Mucosa of stomach (tissue), 1 donor: ENCODE data around the gene LYSMD3.

Experiments used
- H3K27me3 ChIP-seq: one replicate; pipeline ENCODE4 v1.7.0; 2013; ENCODE audit warnings: mild to moderate bottlenecking, low read length; ENCODE audit not compliant: control insufficient read depth, insufficient read depth
- H3K36me3 ChIP-seq: one replicate; pipeline ENCODE4 v1.7.0; 2013; ENCODE audit warnings: low read length; ENCODE audit not compliant: control insufficient read depth, insufficient read depth
- H3K4me1 ChIP-seq: one replicate; pipeline ENCODE4 v1.7.0; 2013; ENCODE audit warnings: mild to moderate bottlenecking, low read length; ENCODE audit not compliant: control insufficient read depth, insufficient read depth
- H3K4me3 ChIP-seq: one replicate; pipeline ENCODE4 v1.7.0; 2013; ENCODE audit warnings: low read length
- H3K9ac ChIP-seq: one replicate; pipeline ENCODE4 v1.7.0; 2013; ENCODE audit warnings: mild to moderate bottlenecking, low read length, moderate library complexity
- H3K9me3 ChIP-seq: one replicate; pipeline ENCODE4 v1.7.0; 2013; ENCODE audit warnings: mild to moderate bottlenecking, low read length, moderate library complexity; ENCODE audit not compliant: control insufficient read depth
- donor health status: Pancreatic carcinoma.

Gene LYSMD3

GRCh38 chr5:90475436-90475980, 53.9 kb downstream of the LYSMD3 start:
- Histone ChIP-seq H3K4me3 (no peak overlapping the region), H3K4me1 (peaks cover 5% of the 10 kb centered on the region), H3K27me3 (no peaks in the 10 kb centered on the region), H3K9ac (no peak overlapping the region), H3K9me3 (no peaks in the 10 kb centered on the region), H3K36me3 (no peaks in the 10 kb centered on the region)

GRCh38 chr5:90474235-90475107, 54.9 kb downstream of the LYSMD3 start, which contains the start of the genes MBLAC2 and POLR3G:
Gene MBLAC2 (minus strand): TSS chr5:90474771. CDS start chr5:90474292, 479 bp downstream.
Gene POLR3G (plus strand): TSS chr5:90474864. CDS start chr5:90485568, 10,704 bp downstream.
- H3K27me3 ChIP-seq, result no peaks in the 10 kb centered on the region
- no peaks in the 10 kb centered on the region for H3K36me3 ChIP-seq
- peak within 1 kb of the TSS; percentile 32 for H3K9ac ChIP-seq
- H3K4me3 ChIP-seq, result peak within 1 kb of the TSS; percentile 94
- no peaks in the 10 kb centered on the region for H3K9me3 ChIP-seq
- H3K4me1 ChIP-seq, result peaks cover 5% of the 10 kb centered on the region

- H3K9me3 ChIP-seq, result no peaks in the 10 kb centered on the region
- H3K4me3 ChIP-seq, result peak overlapping the region; percentile 94
- no peaks in the 10 kb centered on the region for H3K27me3 ChIP-seq
- H3K36me3 ChIP-seq, result no peaks in the 10 kb centered on the region
- H3K4me1 ChIP-seq, result peaks cover 5% of the 10 kb centered on the region
- H3K9ac ChIP-seq, result peak overlapping the region; percentile 32
Measured at GRCh38 chr5:90473396-90474234, 55.8 kb downstream of the LYSMD3 start.

GRCh38 chr5:90472783-90473395, 56.5 kb downstream of the LYSMD3 start:
- H3K4me1 ChIP-seq, result peaks cover 5% of the 10 kb centered on the region
- H3K9ac ChIP-seq, result peak overlapping the region; percentile 32
- no peaks in the 10 kb centered on the region for H3K9me3 ChIP-seq
- H3K27me3 ChIP-seq, result no peaks in the 10 kb centered on the region
- H3K4me3 ChIP-seq, result peak overlapping the region; percentile 94
- no peaks in the 10 kb centered on the region for H3K36me3 ChIP-seq
